ENCODE measurements around the gene LMNA.
"Not testable (repeated sequence)": the region's sequence is repeated elsewhere in the genome, so short reads cannot be mapped to it uniquely, and the experiment has no call there.

LMNA gene

GRCh38 chr1:156122519-156123355 is 8.2 kb downstream of the LMNA start:
- DNase-seq = peak; percentile 65

GRCh38 chr1:156123356-156124196 is 9.1 kb downstream of the LMNA start:
- DNase-seq = peak; percentile 99

- DNase-seq = peak; percentile 29
Measured at GRCh38 chr1:156124557-156125483, 10.3 kb downstream of the LMNA start.

- not testable (repeated sequence) for DNase-seq
Measured at GRCh38 chr1:156125544-156125943, 11.0 kb downstream of the LMNA start.

GRCh38 chr1:156126043-156126629 is 11.6 kb downstream of the LMNA start:
- peak; percentile 81 for DNase-seq

GRCh38 chr1:156126630-156127534 is 12.4 kb downstream of the LMNA start:
- peak; percentile 65 for DNase-seq

- no peak for DNase-seq
Measured at GRCh38 chr1:156128308-156128653, 13.8 kb downstream of the LMNA start.

- no peak for DNase-seq
Measured at GRCh38 chr1:156128654-156129597, 14.4 kb downstream of the LMNA start.

- peak; percentile 77 for DNase-seq
Measured at GRCh38 chr1:156129687-156130577, 15.4 kb downstream of the LMNA start.

GRCh38 chr1:156130578-156130942 is 16.0 kb downstream of the LMNA start:
- no peak for DNase-seq

GRCh38 chr1:156134716-156135435 is 20.4 kb downstream of the LMNA start:
- no peak for DNase-seq

GRCh38 chr1:156135930-156136871 is 21.7 kb downstream of the LMNA start:
- no peak for DNase-seq

GRCh38 chr1:156136970-156137483 is 22.5 kb downstream of the LMNA start:
- DNase-seq = no peak

GRCh38 chr1:156138458-156138867 is 24.0 kb downstream of the LMNA start:
- no peak for DNase-seq

- no peak for DNase-seq
Measured at GRCh38 chr1:156140879-156141707, 26.6 kb downstream of the LMNA start.

Measured in DMS153 (cell line).